VCaP (cell line): ENCODE data around the gene FAM161B.

ENCODE experiments used
- H3K27ac ChIP-seq: fragments of 450-650 bp; 2 replicates; pipeline ENCODE4 v1.5.1; 2017
- TF ChIP-seq, protein P1 (sequence below): fragments of 450-650 bp; conservative IDR thresholded peaks from 2 replicates; pipeline ENCODE4 v1.5.1; 2017; ENCODE audit warnings: mild to moderate bottlenecking, moderate library complexity

Gene FAM161B

DNA sequence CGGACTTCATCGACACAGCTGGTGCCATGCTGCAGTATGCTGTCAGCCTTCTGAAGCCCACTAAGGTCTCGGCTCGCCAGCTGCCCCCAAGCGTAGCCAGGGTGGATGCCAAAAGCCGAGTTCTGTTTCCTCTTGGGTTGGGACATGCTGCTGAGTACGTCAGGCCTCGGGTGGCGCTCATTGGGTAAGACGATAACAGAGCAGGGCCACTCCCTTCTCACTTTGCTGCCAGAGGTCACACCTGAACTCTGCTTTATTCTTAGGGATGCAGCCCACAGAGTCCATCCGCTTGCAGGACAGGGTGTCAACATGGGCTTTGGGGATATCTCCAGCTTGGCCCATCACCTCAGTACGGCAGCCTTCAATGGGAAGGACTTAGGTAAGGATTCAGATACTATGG, 11.3 kb upstream of the FAM161B start:
- H3K27ac ChIP-seq, result no peak overlapping the region
- TF ChIP-seq, protein P1, sequence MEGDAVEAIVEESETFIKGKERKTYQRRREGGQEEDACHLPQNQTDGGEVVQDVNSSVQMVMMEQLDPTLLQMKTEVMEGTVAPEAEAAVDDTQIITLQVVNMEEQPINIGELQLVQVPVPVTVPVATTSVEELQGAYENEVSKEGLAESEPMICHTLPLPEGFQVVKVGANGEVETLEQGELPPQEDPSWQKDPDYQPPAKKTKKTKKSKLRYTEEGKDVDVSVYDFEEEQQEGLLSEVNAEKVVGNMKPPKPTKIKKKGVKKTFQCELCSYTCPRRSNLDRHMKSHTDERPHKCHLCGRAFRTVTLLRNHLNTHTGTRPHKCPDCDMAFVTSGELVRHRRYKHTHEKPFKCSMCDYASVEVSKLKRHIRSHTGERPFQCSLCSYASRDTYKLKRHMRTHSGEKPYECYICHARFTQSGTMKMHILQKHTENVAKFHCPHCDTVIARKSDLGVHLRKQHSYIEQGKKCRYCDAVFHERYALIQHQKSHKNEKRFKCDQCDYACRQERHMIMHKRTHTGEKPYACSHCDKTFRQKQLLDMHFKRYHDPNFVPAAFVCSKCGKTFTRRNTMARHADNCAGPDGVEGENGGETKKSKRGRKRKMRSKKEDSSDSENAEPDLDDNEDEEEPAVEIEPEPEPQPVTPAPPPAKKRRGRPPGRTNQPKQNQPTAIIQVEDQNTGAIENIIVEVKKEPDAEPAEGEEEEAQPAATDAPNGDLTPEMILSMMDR, result no peak

DNA sequence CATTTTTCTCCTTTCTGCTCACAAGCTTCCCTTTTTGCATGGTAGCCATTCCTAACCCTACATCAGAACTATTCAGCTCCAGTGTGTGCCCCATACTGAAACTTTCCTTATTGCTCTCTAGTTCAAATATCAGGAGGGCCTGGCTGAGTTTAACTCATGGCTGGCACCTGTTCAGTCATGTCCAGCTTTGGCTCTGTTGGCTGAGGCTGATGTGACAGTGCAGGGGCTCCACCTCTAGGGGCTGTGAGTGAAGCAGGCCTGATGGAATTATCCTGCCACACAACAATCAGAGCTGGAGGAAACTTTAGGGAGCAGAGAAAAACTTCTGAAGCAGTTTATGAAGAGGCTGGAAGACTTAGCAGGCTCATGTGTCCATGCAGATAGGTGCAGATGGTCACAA, 8.7 kb upstream of the FAM161B start:
- TF ChIP-seq, protein P1, result no peak
- no peak overlapping the region for H3K27ac ChIP-seq

GRCh38 chr14:73955674-73956073, 5.8 kb upstream of the FAM161B start:
- TF ChIP-seq, protein P1, result no peak
- H3K27ac ChIP-seq, result no peak overlapping the region

DNA sequence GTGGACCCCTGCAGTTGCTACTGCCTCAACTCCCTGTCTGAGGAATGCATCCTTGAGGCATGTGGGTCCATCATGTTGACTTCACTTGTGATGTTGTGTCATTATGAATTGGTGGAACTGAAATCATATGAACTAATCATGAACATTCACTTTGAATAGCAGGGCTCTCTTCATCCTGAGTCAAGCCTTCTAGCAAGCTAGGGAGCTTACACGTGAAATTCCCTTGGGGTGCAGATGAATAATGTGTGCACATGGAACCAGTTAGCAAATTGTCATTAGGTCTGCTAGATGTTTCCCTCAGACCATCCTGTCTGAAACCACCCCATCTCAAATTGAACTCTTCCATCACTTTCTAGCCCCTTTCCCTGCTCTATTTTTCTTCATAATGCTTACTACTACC, 3.8 kb upstream of the FAM161B start:
- TF ChIP-seq, protein P1, result no peak
- H3K27ac ChIP-seq, result no peak overlapping the region

DNA sequence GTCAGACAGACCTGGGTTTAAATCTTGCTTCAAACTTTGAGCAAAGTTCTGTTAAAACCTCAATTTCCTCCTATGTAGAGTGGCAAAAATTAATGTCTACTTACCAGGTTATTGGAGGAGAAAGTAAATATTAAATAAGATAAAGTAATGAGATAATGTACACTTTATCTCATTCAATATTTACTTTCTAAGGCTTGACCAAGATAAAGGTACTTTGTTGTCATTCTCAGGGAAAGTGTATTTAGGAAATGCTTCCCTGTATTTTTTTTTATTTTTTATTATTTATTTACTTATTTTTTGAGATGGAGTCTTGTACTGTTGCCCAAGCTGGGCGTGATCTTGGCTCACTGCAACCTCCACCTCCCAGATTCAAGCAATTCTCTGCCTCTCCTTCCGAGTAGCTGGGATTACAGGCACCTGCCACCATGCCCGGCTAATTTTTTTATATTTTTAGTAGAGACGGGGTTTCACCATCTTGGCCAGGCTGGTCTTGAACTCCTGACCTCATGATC, 4.7 kb downstream of the FAM161B start:
- TF ChIP-seq, protein P1, result no peak
- H3K27ac ChIP-seq, result peak overlapping the region; percentile 61

- TF ChIP-seq, protein P1, result no peak
- H3K27ac ChIP-seq, result peak overlapping the region; percentile 61
Observed at GRCh38 chr14:73944432-73945158, 5.3 kb downstream of the FAM161B start.

DNA sequence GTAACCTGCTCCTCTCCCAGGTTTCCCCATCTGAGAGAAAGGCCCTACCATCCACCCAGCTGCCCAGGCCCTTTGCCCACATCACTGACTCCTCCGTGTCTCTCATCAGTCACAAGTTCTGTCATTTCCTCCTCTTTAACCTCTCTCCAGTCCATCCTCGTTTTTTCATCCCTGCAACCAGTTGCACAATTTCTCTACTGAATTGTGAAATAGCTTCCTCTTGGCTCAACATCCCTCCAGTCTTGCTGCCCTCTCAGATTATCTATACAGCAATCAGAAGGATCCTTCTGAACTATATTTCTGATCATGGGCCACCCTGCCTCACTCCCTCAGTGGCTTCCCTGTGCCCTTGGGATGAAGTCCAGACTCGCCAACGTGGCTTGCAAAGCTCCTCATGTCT, 6.8 kb downstream of the FAM161B start:
- TF ChIP-seq, protein P1, result no peak
- no peak overlapping the region for H3K27ac ChIP-seq
